GM18870 (cell line): ENCODE results near the gene UBC.
"Not testable (repeated sequence)": the region's sequence is repeated elsewhere in the genome, so short reads cannot be mapped to it uniquely, and the experiment has no call there.

Source experiments
- ATAC-seq: cut with Tn5 transposase; IDR thresholded peaks from one replicate; pipeline ENCODE4 v1.9.1; 2021; ENCODE audit warnings: moderate library complexity; ENCODE audit not compliant: unreplicated experiment

Gene UBC

GRCh38 chr12:124888260-124888659, 26.2 kb downstream of the UBC start:
- no peak for ATAC-seq

GRCh38 chr12:124887766-124888165, 26.7 kb downstream of the UBC start:
- not testable (repeated sequence) for ATAC-seq

GRCh38 chr12:124884587-124885438, 29.6 kb downstream of the UBC start:
- peak; percentile 84 for ATAC-seq

GRCh38 chr12:124883263-124884130, 31.0 kb downstream of the UBC start:
- ATAC-seq: no peak

- no peak for ATAC-seq
These were observed 33.3 kb downstream of the UBC start for GRCh38 chr12:124881123-124881522.

GRCh38 chr12:124880335-124880734, 34.1 kb downstream of the UBC start:
- ATAC-seq: not testable (repeated sequence)

- ATAC-seq: no peak
These were observed 35.5 kb downstream of the UBC start for GRCh38 chr12:124878795-124879516.

GRCh38 chr12:124877423-124877822, 37.0 kb downstream of the UBC start:
- no peak for ATAC-seq

GRCh38 chr12:124876171-124876570, 38.3 kb downstream of the UBC start:
- no peak for ATAC-seq

GRCh38 chr12:124875803-124876132, 38.7 kb downstream of the UBC start:
- no peak for ATAC-seq

DNA sequence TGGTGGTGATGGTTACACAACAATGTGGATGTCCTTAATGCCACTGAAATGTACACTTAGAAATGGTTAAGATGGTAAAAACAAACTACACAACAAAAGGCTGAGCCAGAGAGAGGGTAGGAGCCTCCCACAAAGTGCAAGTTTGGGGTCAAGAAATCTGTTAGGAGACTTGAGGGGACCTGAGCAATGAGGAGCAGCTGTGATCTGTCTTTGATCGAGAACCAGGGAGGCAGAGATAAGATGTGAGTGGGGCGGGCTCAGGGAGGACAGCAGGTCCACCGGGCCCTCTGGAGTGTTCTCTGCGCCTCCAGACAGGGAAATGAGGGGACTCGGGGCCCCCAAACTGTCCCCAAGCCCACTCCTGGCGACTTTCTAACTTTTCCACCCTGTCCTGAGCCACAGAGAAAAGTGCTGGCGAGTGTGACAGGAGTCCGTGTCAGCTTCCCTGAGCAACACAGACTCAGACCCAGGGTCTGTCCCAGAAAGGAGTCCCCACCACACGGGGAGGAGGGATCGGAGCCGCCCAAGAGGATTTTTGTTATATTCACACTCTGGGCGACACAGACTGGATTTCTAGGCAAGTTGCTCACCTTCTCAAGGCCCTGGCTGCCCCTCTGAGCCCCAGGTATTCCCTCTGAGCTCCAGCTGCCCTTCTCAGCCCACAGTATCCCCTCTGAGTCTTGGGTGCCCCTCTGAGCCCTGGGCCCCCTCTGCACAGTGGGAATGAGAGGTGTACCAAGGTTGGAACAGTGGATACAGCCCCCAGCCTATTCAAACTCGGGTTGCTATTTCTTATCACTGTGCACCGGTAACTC, 39.3 kb downstream of the UBC start:
- no peak for ATAC-seq

DNA sequence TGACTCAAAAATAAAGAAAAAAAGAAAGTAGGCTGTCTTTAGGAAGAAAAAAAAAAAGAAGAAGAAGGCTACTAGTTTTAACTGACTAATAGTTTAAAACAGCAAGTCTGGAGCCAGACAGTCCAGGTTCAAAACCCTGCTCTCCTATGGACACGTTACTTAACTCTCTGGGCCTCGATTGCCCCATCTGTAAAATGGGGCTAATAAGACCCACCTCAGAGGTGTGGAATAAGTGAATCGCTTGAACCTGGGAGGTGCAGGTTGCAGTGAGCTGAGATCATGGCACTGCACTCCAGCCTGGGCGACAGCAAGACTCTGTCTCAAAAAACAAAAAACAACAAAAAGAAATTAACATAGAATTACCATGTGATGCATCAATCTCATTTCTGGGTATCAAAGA, 40.3 kb downstream of the UBC start:
- no peak for ATAC-seq

DNA sequence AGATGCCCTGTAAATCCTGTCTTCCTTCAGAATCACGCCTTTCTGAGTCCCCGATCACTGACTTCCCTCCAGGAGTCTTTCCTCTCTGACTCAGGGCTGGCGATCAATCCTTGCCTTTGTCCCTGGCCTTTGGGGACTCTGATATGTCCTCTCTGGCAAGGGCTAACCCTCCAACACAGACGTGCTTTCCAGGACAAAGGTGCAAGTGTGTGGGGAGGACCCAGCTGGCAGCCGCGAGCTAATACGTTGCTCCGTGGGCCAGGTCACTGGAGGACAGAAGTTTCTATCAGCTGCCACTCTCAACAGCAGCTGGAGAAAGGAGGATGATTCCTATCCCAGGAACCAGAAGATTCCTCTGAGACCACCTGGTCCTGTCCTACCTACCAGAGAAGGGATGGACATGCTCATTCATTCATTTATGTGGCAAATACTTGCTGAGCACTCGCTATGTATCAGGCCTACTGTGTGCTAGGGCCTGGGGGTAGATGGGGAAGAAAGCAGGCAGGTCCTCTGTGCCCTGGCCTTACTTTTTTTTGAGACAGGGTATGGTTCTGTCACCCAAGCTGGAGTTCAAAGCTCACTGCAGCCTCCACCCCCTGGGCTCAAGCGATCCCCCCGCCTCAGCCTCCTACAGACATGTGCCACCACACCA, 42.3 kb downstream of the UBC start:
- no peak for ATAC-seq

DNA sequence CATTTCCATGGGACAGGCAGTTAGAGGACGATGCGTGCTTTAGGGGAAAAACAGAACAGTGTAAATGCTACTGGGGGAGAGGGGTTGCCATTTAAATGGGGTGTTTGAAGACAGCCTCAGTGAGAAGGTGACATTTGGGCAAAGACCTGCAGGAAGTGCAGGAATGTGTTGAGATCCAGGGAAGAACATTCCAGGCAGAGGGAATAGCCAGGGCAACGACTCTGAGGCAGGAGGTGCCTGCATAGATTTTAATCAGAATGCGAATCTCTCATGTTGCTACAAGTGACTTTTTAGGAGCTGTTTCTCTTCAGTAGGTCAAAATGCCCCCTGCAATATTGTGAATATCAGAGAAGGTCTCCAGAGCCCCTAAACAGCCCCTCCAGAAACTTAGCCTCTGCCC, 43.2 kb downstream of the UBC start:
- ATAC-seq: no peak

GRCh38 chr12:124870515-124870914, 43.9 kb downstream of the UBC start:
- ATAC-seq: no peak

DNA sequence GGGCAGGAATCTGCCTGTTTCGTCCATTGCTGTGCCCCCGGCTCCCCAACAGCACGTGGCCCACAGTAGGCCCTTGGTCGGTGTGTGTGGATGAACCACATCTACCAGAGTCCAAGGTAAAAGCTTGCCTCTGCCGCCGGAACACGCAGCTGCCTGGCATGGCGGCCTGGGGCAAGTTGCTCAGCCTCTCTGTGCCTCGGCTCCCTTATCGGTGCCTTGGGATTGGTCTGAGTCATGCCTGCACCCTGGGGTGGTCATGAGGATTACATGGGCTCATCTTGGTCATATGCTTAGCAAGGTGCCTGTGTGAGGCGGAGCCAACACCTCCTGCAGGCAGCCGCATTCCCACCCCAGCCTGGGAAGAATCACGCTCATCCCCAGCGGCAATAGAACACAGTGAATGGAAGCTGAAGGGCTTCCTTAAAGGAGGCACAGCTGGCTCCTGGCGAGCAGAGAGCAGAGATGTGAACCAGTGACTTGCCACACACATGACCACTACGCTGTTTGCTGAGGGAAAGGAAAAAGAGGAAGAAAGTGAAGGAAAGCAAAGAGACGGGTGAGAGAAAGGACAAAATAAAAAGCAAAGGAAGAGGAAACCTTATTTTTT, 45.3 kb downstream of the UBC start:
- no peak for ATAC-seq

GRCh38 chr12:124868252-124869058, 46.0 kb downstream of the UBC start:
- no peak for ATAC-seq

GRCh38 chr12:124867401-124867930, 47.0 kb downstream of the UBC start:
- no peak for ATAC-seq
